Measurements from ENCODE around the gene ANXA2R. TPM values are rescaled to one million over a fixed set of nuclear protein-coding genes. Genes with fewer than 3 reads are reported as not detected.

The ANXA2R gene
- total RNA-seq, 1 experiment from 2014 or later = 0.72 TPM

GRCh38 chr5:43039152-43039470, 1.0 kb downstream of the ANXA2R start (continued):
- TF ChIP-seq MXD4 (CRISPR knock-in tag; IDR thresholded peaks at IDR 0.05; ENCODE audit: borderline replicate concordance) (no peak), TCF7 (CRISPR knock-in tag; IDR thresholded peaks at IDR 0.05; ENCODE audit: low read depth) (no peak)

GRCh38 chr5:43038496-43038989, 1.6 kb downstream of the ANXA2R start:
- Mint-ChIP-seq H3K9me3 (no peaks in the 10 kb centered on the region), H3K36me3 (no peaks in the 10 kb centered on the region), H3K4me1 (peaks cover 66% of the 10 kb centered on the region), H3K4me3 (peak overlapping the region; percentile 53), H3K27me3 (ENCODE audit: low read depth) (peaks cover 99% of the 10 kb centered on the region), H3K27ac (no peak overlapping the region)
- TF ChIP-seq HMGA2 (CRISPR knock-in tag; IDR thresholded peaks at IDR 0.05) = no peak
- TF ChIP-seq ATF6 (CRISPR knock-in tag; IDR thresholded peaks at IDR 0.05) = no peak
- TF ChIP-seq ATF1 (CRISPR knock-in tag; IDR thresholded peaks at IDR 0.05) = no peak
- TF ChIP-seq ZBTB21 (CRISPR knock-in tag; IDR thresholded peaks at IDR 0.05; ENCODE audit: borderline replicate concordance) = no peak
- TF ChIP-seq ZNF281 (CRISPR knock-in tag; IDR thresholded peaks at IDR 0.05) = no peak
- TF ChIP-seq HMGXB4 (CRISPR knock-in tag; IDR thresholded peaks at IDR 0.05) = no peak
- no peak for TF ChIP-seq CREM (CRISPR knock-in tag; IDR thresholded peaks at IDR 0.05)
- TF ChIP-seq USF2 (CRISPR knock-in tag; IDR thresholded peaks at IDR 0.05) = no peak
- TF ChIP-seq ZNF512 (CRISPR knock-in tag; IDR thresholded peaks at IDR 0.05; ENCODE audit: borderline replicate concordance) = no peak
- TF ChIP-seq PREB (CRISPR knock-in tag; IDR thresholded peaks at IDR 0.05; ENCODE audit: borderline replicate concordance) = no peak
- ChIA-PET POLR2A (interaction anchor here (0.5 to 0.6 kb wide), 2 partner anchors 104 to 186 kb away, joined by 3 to 4 read pairs; no protein-coding TSS in a partner anchor), CTCF (interaction anchor here (1.0 to 3.1 kb wide), 5 partner anchors 10 to 149 kb away, joined by 3 to 11 read pairs (median 4); no protein-coding TSS in a partner anchor)
- no peak for DNase-seq (ENCODE audit: low spot score)
- ATAC-seq = no peak
